SU-DHL-6 (cell line): ENCODE results near the gene NAT16.
"Not testable (repeated sequence)": the region's sequence is repeated elsewhere in the genome, so short reads cannot be mapped to it uniquely, and the experiment has no call there.

Experiments
- H2AFZ ChIP-seq: fragments of 200-600 bp; sonication (generic); 2 replicates; pipeline ENCODE4 v1.6.1; 2014; ENCODE audit warnings: low read depth, mild to moderate bottlenecking, moderate library complexity, mixed read lengths, antibody characterized with exemption, low read length; ENCODE audit not compliant: severe bottlenecking
- H3F3A ChIP-seq: fragments of 200-600 bp; shearing (Covaris generic); 2 replicates; pipeline ENCODE4 v1.6.0; 2016; ENCODE audit warnings: antibody characterized with exemption, mild to moderate bottlenecking; ENCODE audit not compliant: insufficient read depth
- H3K27ac ChIP-seq: fragments of 200-600 bp; sonication (generic); 2 replicates; pipeline ENCODE4 v1.5.1; 2016; ENCODE audit warnings: low read depth, mild to moderate bottlenecking, low read length, moderate library complexity, mixed read lengths
- H3K27me3 ChIP-seq: fragments of 200-600 bp; sonication (generic), shearing (Covaris generic); 2 replicates; pipeline ENCODE4 v1.6.0; 2014; ENCODE audit warnings: mild to moderate bottlenecking, low read length
- H3K36me3 ChIP-seq: fragments of 200-600 bp; sonication (generic); 2 replicates; pipeline ENCODE4 v1.6.1; 2014; ENCODE audit warnings: mild to moderate bottlenecking, low read length, mixed read lengths
- H3K4me2 ChIP-seq: fragments of 300-600, 200-600 bp; shearing (Covaris generic), sonication (generic); 2 replicates; pipeline ENCODE4 v1.6.0; 2014; ENCODE audit warnings: low read length, low read depth, mild to moderate bottlenecking; ENCODE audit not compliant: poor library complexity, severe bottlenecking
- H3K4me3 ChIP-seq: fragments of 200-600 bp; sonication (generic); 2 replicates; pipeline ENCODE4 v1.5.1; 2014; ENCODE audit warnings: antibody characterized with exemption, low read length, mild to moderate bottlenecking, mixed read lengths; ENCODE audit not compliant: insufficient read depth, poor library complexity, severe bottlenecking
- H3K79me2 ChIP-seq: fragments of 200-600 bp; sonication (generic); 2 replicates; pipeline ENCODE4 v1.6.1; 2014; ENCODE audit warnings: mild to moderate bottlenecking, low read length, moderate library complexity; ENCODE audit not compliant: insufficient read depth
- H3K9ac ChIP-seq: fragments of 200-600 bp; sonication (generic); 2 replicates; pipeline ENCODE4 v1.7.0; 2014; ENCODE audit warnings: mild to moderate bottlenecking, low read length
- H3K9me2 ChIP-seq: fragments of 200-600 bp; sonication (generic); replicated peaks from 2 replicates; pipeline ENCODE4 v1.6.1; 2014; ENCODE audit warnings: low read length; ENCODE audit not compliant: insufficient read depth
- H3K9me3 ChIP-seq: fragments of 200-600 bp; sonication (generic); 2 replicates; pipeline ENCODE4 v1.6.1; 2014; ENCODE audit warnings: low read length, mixed read lengths; ENCODE audit not compliant: insufficient read depth
- H4K20me1 ChIP-seq: fragments of 200-600 bp; sonication (generic); 2 replicates; pipeline ENCODE4 v1.6.1; 2014; ENCODE audit warnings: low read depth, mild to moderate bottlenecking, antibody characterized with exemption, low read length, moderate library complexity, mixed read lengths
- EZH2phosphoT487 ChIP-seq: fragments of 200-600 bp; sonication (generic), shearing (Covaris generic); conservative IDR thresholded peaks from 2 replicates; pipeline ENCODE4 v1.6.1; 2018; ENCODE audit warnings: mild to moderate bottlenecking, antibody characterized with exemption, low read length, moderate library complexity, mixed read lengths
- TF ChIP-seq, protein P1 (sequence below): fragments of 200-600 bp; sonication (generic); IDR thresholded peaks from one replicate; pipeline ENCODE4 v1.5.1; 2017; ENCODE audit warnings: antibody characterized with exemption, mild to moderate bottlenecking, low read length, moderate library complexity; ENCODE audit not compliant: insufficient read depth, poor library complexity, severe bottlenecking

Gene NAT16

DNA sequence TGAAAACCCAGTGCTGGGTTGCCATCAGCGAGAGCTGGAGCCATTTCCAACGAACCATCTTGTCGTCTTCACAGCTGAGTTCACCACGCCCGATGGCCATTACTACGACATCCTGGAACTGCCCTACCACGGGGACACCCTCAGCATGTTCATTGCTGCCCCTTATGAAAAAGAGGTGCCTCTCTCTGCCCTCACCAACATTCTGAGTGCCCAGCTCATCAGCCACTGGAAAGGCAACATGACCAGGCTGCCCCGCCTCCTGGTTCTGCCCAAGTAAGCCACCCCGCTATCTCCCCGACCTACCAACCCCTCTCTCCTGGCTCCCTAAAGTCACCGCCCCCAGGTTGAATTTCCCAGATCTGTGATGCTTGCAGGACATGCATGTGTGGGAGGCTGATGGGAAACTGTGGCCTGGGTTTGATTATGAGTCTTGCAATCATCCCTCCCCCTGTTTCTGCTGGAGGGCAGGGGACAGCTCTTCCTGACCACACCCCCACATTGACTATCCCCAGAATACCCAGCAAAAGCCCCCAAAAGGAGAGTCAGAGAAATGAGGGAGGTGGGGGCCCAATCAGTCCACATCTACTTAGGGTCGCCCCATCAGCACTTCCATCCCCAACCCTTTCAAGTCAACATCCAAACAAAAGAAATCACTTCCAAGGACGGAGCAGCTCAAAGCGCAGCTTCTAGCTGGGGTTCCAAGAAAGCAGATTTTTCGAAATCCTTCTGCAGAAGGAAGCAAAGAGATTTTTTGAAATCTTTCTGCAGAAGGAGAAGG is 46.3 kb downstream of the NAT16 start:
- H3K4me2 ChIP-seq: no peak overlapping the region
- no peaks in the 10 kb centered on the region for H3K9me3 ChIP-seq
- H3K9ac ChIP-seq: no peak overlapping the region
- no peaks in the 10 kb centered on the region for H3K79me2 ChIP-seq
- H3K36me3 ChIP-seq: no peaks in the 10 kb centered on the region
- H4K20me1 ChIP-seq: no peaks in the 10 kb centered on the region
- H3K27ac ChIP-seq: no peak overlapping the region
- no peaks in the 10 kb centered on the region for H3F3A ChIP-seq
- no peak overlapping the region for H3K4me3 ChIP-seq
- H2AFZ ChIP-seq: no peak overlapping the region
- H3K9me2 ChIP-seq: no peaks in the 10 kb centered on the region
- no peak for TF ChIP-seq EZH2phosphoT487
- TF ChIP-seq, protein P1, sequence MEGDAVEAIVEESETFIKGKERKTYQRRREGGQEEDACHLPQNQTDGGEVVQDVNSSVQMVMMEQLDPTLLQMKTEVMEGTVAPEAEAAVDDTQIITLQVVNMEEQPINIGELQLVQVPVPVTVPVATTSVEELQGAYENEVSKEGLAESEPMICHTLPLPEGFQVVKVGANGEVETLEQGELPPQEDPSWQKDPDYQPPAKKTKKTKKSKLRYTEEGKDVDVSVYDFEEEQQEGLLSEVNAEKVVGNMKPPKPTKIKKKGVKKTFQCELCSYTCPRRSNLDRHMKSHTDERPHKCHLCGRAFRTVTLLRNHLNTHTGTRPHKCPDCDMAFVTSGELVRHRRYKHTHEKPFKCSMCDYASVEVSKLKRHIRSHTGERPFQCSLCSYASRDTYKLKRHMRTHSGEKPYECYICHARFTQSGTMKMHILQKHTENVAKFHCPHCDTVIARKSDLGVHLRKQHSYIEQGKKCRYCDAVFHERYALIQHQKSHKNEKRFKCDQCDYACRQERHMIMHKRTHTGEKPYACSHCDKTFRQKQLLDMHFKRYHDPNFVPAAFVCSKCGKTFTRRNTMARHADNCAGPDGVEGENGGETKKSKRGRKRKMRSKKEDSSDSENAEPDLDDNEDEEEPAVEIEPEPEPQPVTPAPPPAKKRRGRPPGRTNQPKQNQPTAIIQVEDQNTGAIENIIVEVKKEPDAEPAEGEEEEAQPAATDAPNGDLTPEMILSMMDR: no peak
- H3K27me3 ChIP-seq: no peaks in the 10 kb centered on the region

DNA sequence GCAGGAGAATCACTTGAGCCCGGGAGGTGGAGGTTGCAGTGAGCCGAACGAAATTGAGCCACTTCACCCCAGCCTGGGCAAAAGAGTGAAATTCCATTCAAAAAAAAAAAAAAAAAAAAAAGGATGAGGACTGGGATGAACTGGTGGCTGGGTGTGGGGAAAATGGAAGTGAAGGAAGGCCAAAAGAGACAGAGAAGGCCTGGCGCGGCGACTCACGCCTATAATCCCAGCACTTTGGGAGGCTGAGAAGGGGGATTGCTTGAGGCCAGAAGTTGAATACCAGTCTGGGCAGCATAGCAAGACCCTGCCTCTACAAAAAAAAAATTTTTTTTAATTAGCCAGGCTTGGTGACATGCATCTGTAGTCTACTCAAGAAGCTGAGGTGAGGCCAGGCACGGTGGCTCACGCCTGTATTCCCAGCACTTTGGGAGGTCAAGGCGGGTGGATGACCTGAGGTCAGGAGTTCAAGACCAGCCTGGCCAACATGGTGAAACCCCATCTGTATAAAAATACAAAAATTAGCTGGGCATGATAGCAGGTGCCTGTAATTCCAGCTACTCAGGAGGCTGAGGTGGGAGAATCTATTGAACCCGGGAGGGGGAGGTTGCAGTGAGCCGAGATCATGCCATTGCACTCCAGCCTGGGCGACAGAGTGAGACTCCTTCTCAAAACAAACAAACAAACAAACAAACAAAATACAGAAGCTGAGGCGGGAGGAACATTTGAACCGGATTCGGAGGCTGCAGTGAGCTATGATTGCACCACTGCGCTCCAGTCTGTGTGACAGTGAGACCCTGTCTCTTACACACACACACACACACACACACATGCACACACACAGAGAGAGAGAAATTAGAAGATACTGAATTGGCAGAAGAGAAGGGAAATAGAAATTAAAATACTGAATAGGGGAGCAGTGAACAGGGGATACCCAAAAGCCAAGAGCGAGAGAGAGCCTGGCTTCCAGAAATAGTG is 47.2 kb downstream of the NAT16 start:
- not testable (repeated sequence) for H3K79me2 ChIP-seq, H3K4me2 ChIP-seq, H3K9me2 ChIP-seq, H2AFZ ChIP-seq, H3F3A ChIP-seq, H3K27me3 ChIP-seq, H3K36me3 ChIP-seq, H3K27ac ChIP-seq, H3K9ac ChIP-seq, H3K9me3 ChIP-seq, H3K4me3 ChIP-seq, H4K20me1 ChIP-seq

DNA sequence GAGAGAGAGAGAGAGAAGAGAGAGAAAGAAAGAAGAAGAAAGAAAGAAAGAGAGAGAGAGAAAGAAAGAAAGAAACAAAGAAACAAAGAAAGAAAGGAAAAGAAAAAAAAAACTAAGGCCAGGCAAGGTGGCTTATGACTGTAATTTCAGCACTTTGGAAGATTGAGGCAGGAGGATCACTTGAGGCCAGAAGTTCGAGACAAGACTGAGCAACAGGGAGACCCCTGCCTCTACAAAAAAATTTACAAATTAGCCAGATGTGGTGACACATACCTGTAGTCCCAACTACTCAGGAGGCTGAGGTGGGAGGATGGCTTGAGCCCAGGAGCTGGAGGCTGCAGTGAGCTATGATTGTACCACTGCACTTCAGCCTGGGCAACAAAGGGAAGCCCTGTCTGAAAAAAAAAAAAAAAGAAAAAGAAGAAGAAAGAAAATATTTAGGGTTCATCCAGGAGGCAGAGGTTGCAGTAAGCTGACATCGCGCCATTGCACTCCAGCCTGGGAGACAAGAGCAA is 50.4 kb downstream of the NAT16 start:
- no peaks in the 10 kb centered on the region for H4K20me1 ChIP-seq
- H3K4me3 ChIP-seq: no peak overlapping the region
- no peaks in the 10 kb centered on the region for H3F3A ChIP-seq
- no peaks in the 10 kb centered on the region for H3K79me2 ChIP-seq
- no peak overlapping the region for H2AFZ ChIP-seq
- no peak overlapping the region for H3K9ac ChIP-seq
- H3K9me3 ChIP-seq: no peaks in the 10 kb centered on the region
- H3K27ac ChIP-seq: no peak overlapping the region
- no peaks in the 10 kb centered on the region for H3K36me3 ChIP-seq
- H3K9me2 ChIP-seq: no peaks in the 10 kb centered on the region
- no peaks in the 10 kb centered on the region for H3K27me3 ChIP-seq
- H3K4me2 ChIP-seq: no peak overlapping the region
- TF ChIP-seq EZH2phosphoT487: no peak
- TF ChIP-seq, protein P1: no peak
